Mesendoderm (in vitro differentiated cells): ENCODE measurements around the gene PECR.
A peak's percentile ranks its signal among the peaks of the same experiment; 100 is the strongest.
"Not testable (repeated sequence)": the region's sequence is repeated elsewhere in the genome, so short reads cannot be mapped to it uniquely, and the experiment has no call there.

Experiments
- DNase-seq: peaks from one replicate; pipeline ENCODE4 v3.0.0; 2013
- H2AK5ac ChIP-seq: 2 replicates; pipeline ENCODE4 v1.6.1; 2013; ENCODE audit warnings: low read length, inconsistent platforms
- H2BK120ac ChIP-seq: 2 replicates; pipeline ENCODE4 v1.6.1; 2013; ENCODE audit warnings: low read depth, mild to moderate bottlenecking, low read length, moderate library complexity, mixed read lengths
- H2BK15ac ChIP-seq: replicated peaks from 2 replicates; pipeline ENCODE4 v1.6.1; 2013; ENCODE audit warnings: low read depth, mild to moderate bottlenecking, moderate library complexity
- H2BK5ac ChIP-seq: 2 replicates; pipeline ENCODE4 v1.6.1; 2013; ENCODE audit warnings: low read length, inconsistent platforms
- H3K18ac ChIP-seq: 2 replicates; pipeline ENCODE4 v1.6.1; 2013; ENCODE audit warnings: mild to moderate bottlenecking, low read length, mixed read lengths
- H3K23ac ChIP-seq: one replicate; pipeline ENCODE4 v1.6.1; 2013; ENCODE audit warnings: low read length
- H3K27ac ChIP-seq: 2 replicates; pipeline ENCODE4 v1.5.1; 2013; ENCODE audit warnings: low read depth, mild to moderate bottlenecking, inconsistent platforms, low read length, moderate library complexity
- H3K27me3 ChIP-seq: 2 replicates; pipeline ENCODE4 v1.6.1; 2013; ENCODE audit warnings: low read length, control low read depth, mild to moderate bottlenecking, inconsistent platforms; ENCODE audit not compliant: insufficient read depth, poor library complexity
- H3K36me3 ChIP-seq: 2 replicates; pipeline ENCODE4 v1.6.1; 2013; ENCODE audit warnings: low read length, inconsistent platforms; ENCODE audit not compliant: control insufficient read depth, insufficient read depth
- H3K4ac ChIP-seq: one replicate; pipeline ENCODE4 v1.6.1; 2013; ENCODE audit warnings: low read depth, mild to moderate bottlenecking, low read length, moderate library complexity
- H3K4me1 ChIP-seq: 2 replicates; pipeline ENCODE4 v1.6.1; 2013; ENCODE audit warnings: low read depth, low read length, inconsistent platforms; ENCODE audit not compliant: control insufficient read depth
- H3K4me2 ChIP-seq: 2 replicates; pipeline ENCODE4 v1.6.1; 2013; ENCODE audit warnings: low read length
- H3K4me3 ChIP-seq: 2 replicates; pipeline ENCODE4 v1.5.1; 2013; ENCODE audit warnings: mild to moderate bottlenecking, low read length
- H3K56ac ChIP-seq: one replicate; pipeline ENCODE4 v1.6.1; 2013; ENCODE audit warnings: low read length
- H3K79me1 ChIP-seq: 2 replicates; pipeline ENCODE4 v1.6.1; 2013; ENCODE audit warnings: low read length, inconsistent platforms
- H3K79me2 ChIP-seq: 2 replicates; pipeline ENCODE4 v1.6.1; 2013; ENCODE audit warnings: mild to moderate bottlenecking, low read length; ENCODE audit not compliant: control insufficient read depth, insufficient read depth
- H3K9ac ChIP-seq: 2 replicates; pipeline ENCODE4 v1.6.1; 2013; ENCODE audit warnings: low read length, inconsistent platforms
- H4K5ac ChIP-seq: one replicate; pipeline ENCODE4 v1.6.1; 2013; ENCODE audit warnings: low read length
- H4K8ac ChIP-seq: one replicate; pipeline ENCODE4 v1.6.1; 2013; ENCODE audit warnings: low read depth, mild to moderate bottlenecking, control low read depth, low read length, moderate library complexity
- WGBS: extraction: QIAGEN DNeasy Blood & Tissue Kit; methylation state at CpG from one replicate; pipeline ENCODE4 v1.1.7; 2013; ENCODE audit warnings: low lambda C conversion rate, missing lambda C conversion rate; ENCODE audit not compliant: insufficient coverage; ENCODE audit errors: extremely low coverage; 5-methylcytosine and 5-hydroxymethylcytosine counted together

Gene PECR

DNA sequence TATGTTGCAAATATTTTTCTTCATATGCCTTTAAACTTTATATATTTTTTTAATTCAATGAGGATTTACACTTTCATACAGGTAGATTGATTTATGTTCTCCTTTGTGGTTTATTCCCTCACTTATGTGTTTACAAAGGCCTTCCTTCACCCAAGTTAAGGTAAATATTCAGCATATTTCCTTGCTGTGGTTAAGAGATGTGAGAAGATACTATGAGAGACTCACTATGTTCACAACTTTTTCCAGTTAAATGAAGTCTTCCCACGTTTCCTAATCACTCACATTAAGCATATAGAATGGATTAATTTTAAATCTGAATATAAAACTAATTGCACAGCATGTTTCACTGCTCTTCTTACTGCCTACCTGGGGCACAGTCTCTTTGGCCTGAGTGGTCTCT, 597 bp downstream of the PECR start:
- Histone ChIP-seq H2AK5ac (no peak overlapping the region), H3K4me3 (peak overlapping the region; percentile 91), H2BK15ac (no peak overlapping the region), H3K79me1 (peaks cover 1% of the 10 kb centered on the region), H3K56ac (peak overlapping the region; percentile 98), H3K4me2 (peak overlapping the region; percentile 98), H3K4ac (no peak overlapping the region), H2BK120ac (no peak overlapping the region), H2BK5ac (no peak overlapping the region), H3K23ac (peak overlapping the region; percentile 99), H4K8ac (no peak overlapping the region), H3K9ac (peak overlapping the region; percentile 95), H4K5ac (no peak overlapping the region), H3K36me3 (no peaks in the 10 kb centered on the region), H3K79me2 (no peaks in the 10 kb centered on the region), H3K4me1 (peaks cover 11% of the 10 kb centered on the region), H3K27me3 (no peaks in the 10 kb centered on the region), H3K18ac (peak overlapping the region; percentile 52), H3K27ac (no peak overlapping the region)
- DNase-seq, result no peak
- WGBS, result no CpG with 5 or more reads among the region's 1 CpG

GRCh38 chr2:216080048-216080447, 1.6 kb downstream of the PECR start:
- not testable (repeated sequence) for H3K27ac ChIP-seq, H3K4me3 ChIP-seq, H3K79me2 ChIP-seq, H2BK15ac ChIP-seq, H4K5ac ChIP-seq, H3K4ac ChIP-seq, H3K36me3 ChIP-seq, H3K18ac ChIP-seq, H3K56ac ChIP-seq, H2BK120ac ChIP-seq, H2AK5ac ChIP-seq, H3K4me2 ChIP-seq, DNase-seq, H3K9ac ChIP-seq, H3K27me3 ChIP-seq, H3K79me1 ChIP-seq, H3K23ac ChIP-seq, H4K8ac ChIP-seq, H2BK5ac ChIP-seq
- H3K4me1 ChIP-seq, result peaks cover 11% of the 10 kb centered on the region
- WGBS, result no CpG with 5 or more reads among the region's 10 CpGs

- H3K27ac ChIP-seq, result no peak overlapping the region
- no peak overlapping the region for H2BK120ac ChIP-seq
- DNase-seq, result no peak
- H3K4ac ChIP-seq, result no peak overlapping the region
- H3K9ac ChIP-seq, result no peak overlapping the region
- H3K27me3 ChIP-seq, result no peaks in the 10 kb centered on the region
- H3K4me1 ChIP-seq, result peaks cover 7% of the 10 kb centered on the region
- H2BK5ac ChIP-seq, result no peak overlapping the region
- H3K36me3 ChIP-seq, result no peaks in the 10 kb centered on the region
- H3K4me2 ChIP-seq, result no peak overlapping the region
- H4K8ac ChIP-seq, result no peak overlapping the region
- H2AK5ac ChIP-seq, result no peak overlapping the region
- H3K18ac ChIP-seq, result no peak overlapping the region
- no peak overlapping the region for H3K56ac ChIP-seq
- H3K23ac ChIP-seq, result no peak overlapping the region
- H3K79me1 ChIP-seq, result peaks cover 1% of the 10 kb centered on the region
- no CpG with 5 or more reads among the region's 1 CpG for WGBS
- no peaks in the 10 kb centered on the region for H3K79me2 ChIP-seq
- H2BK15ac ChIP-seq, result no peak overlapping the region
- no peak overlapping the region for H3K4me3 ChIP-seq
- H4K5ac ChIP-seq, result no peak overlapping the region
Measured at GRCh38 chr2:216078776-216079175, 2.8 kb downstream of the PECR start.

GRCh38 chr2:216075510-216076485, 5.8 kb downstream of the PECR start:
- Histone ChIP-seq H3K79me2 (no peaks in the 10 kb centered on the region), H2BK120ac (no peak overlapping the region), H3K27ac (no peak overlapping the region), H3K4me1 (no peaks in the 10 kb centered on the region), H2BK15ac (no peak overlapping the region), H3K4me3 (no peak overlapping the region), H3K79me1 (peaks cover 1% of the 10 kb centered on the region), H4K8ac (no peak overlapping the region), H3K4ac (no peak overlapping the region), H3K9ac (no peak overlapping the region), H2BK5ac (no peak overlapping the region), H3K56ac (no peak overlapping the region), H4K5ac (no peak overlapping the region), H2AK5ac (no peak overlapping the region), H3K27me3 (no peaks in the 10 kb centered on the region), H3K4me2 (no peak overlapping the region), H3K23ac (no peak overlapping the region), H3K36me3 (no peaks in the 10 kb centered on the region), H3K18ac (no peak overlapping the region)
- WGBS, result no CpG with 5 or more reads among the region's 6 CpGs
- no peak for DNase-seq

GRCh38 chr2:216074794-216075193, 6.8 kb downstream of the PECR start:
- no peaks in the 10 kb centered on the region for H3K36me3 ChIP-seq
- H3K79me1 ChIP-seq, result no peaks in the 10 kb centered on the region
- no peak overlapping the region for H3K18ac ChIP-seq
- DNase-seq, result no peak
- H2BK15ac ChIP-seq, result no peak overlapping the region
- H2AK5ac ChIP-seq, result no peak overlapping the region
- H3K23ac ChIP-seq, result no peak overlapping the region
- H3K27ac ChIP-seq, result no peak overlapping the region
- H3K4me3 ChIP-seq, result no peak overlapping the region
- H3K4ac ChIP-seq, result no peak overlapping the region
- H3K56ac ChIP-seq, result no peak overlapping the region
- no peaks in the 10 kb centered on the region for H3K79me2 ChIP-seq
- no peak overlapping the region for H3K4me2 ChIP-seq
- no CpG with 5 or more reads among the region's 1 CpG for WGBS
- H3K9ac ChIP-seq, result no peak overlapping the region
- H2BK120ac ChIP-seq, result no peak overlapping the region
- no peaks in the 10 kb centered on the region for H3K4me1 ChIP-seq
- no peak overlapping the region for H4K5ac ChIP-seq
- no peaks in the 10 kb centered on the region for H3K27me3 ChIP-seq
- H4K8ac ChIP-seq, result no peak overlapping the region
- no peak overlapping the region for H2BK5ac ChIP-seq
